A549 (cell line): Measurements from ENCODE around the gene SLC39A10. TPM values are rescaled to one million over a fixed set of nuclear protein-coding genes. Genes with fewer than 3 reads are reported as not detected.

Source experiments
- ATAC-seq, 2 experiments: fragments of 200-7000 bp in 1 of 2; fragments of >200 bp in 1 of 2; cut with Nextera tagmentation in 1 of 2; cut with Tn5 transposase in 1 of 2; 3 replicates each; pipeline versions ENCODE4 v1.8.0 to v1.9.1; 2018 to 2020; ENCODE audit warnings: mild to moderate bottlenecking in 1 of 2, moderate library complexity in 1 of 2
- CTCF ChIA-PET: fragments of 300-600 bp; sonication (Branson Sonifier 250); formaldehyde crosslinking; extraction: SDS; loops from one replicate; lab custom pipeline; 2021; ENCODE audit warnings: antibody characterized with exemption, inconsistent platforms; lab: Yijun Ruan, JAX
- POLR2A ChIA-PET: fragments of 350-600 bp; formaldehyde crosslinking; extraction: SDS; loops from one replicate; lab custom pipeline; 2021; ENCODE audit warnings: antibody characterized with exemption, inconsistent platforms; lab: Yijun Ruan, JAX
- DNase-seq, 2 experiments: peaks; one replicate each; pipeline versions ENCODE4 v3.0.0 to v3.0.0-alpha.2; 2011 to 2016; ENCODE audit warnings: low read depth in 1 of 2, low spot score in 1 of 2
- FAIRE-seq: peaks from 2 replicates; lab custom pipeline; 2011; peaks lifted over from hg19 to GRCh38; lab: Jason Lieb, UNC
- H3K27ac ChIP-seq, 2 experiments: fragments of >200 bp; sonication (Bioruptor Twin); formaldehyde crosslinking; 3 replicates each; pipeline ENCODE4 v1.5.1; 2016 to 2017
- H3K4me1 ChIP-seq: fragments of >200 bp; sonication (Bioruptor Twin); formaldehyde crosslinking; 3 replicates; pipeline ENCODE4 v1.6.1; 2016
- H3K4me2 ChIP-seq: fragments of >200 bp; sonication (Bioruptor Twin); formaldehyde crosslinking; 3 replicates; pipeline ENCODE4 v1.6.1; 2016
- H3K4me3 ChIP-seq: fragments of >200 bp; sonication (Bioruptor Twin); formaldehyde crosslinking; 3 replicates; pipeline ENCODE4 v1.5.1; 2016
- H3K9me3 ChIP-seq: fragments of >200 bp; sonication (Bioruptor Twin); formaldehyde crosslinking; 3 replicates; pipeline ENCODE4 v1.6.1; 2016
- CEBPB ChIP-seq, 2 experiments: fragments of >200 bp in 1 of 2; sonication (Bioruptor Twin) in 1 of 2; formaldehyde crosslinking in 1 of 2; IDR thresholded peaks; 2 replicates each; pipeline ENCODE4 v1.6.1; 2012 to 2016
- E2F6 ChIP-seq: IDR thresholded peaks from 2 replicates; pipeline ENCODE4 v1.6.1; 2012; ENCODE audit warnings: low read depth, borderline replicate concordance
- HMGXB4 ChIP-seq: fragments of 250-450 bp; sonication (Bioruptor Pico); IDR thresholded peaks from 2 replicates; pipeline ENCODE4 v1.5.0; 2021; ENCODE audit warnings: mild to moderate bottlenecking, moderate library complexity, borderline replicate concordance
- HOXA7 ChIP-seq: fragments of 250-450 bp; sonication (Bioruptor Pico); IDR thresholded peaks from 2 replicates; pipeline ENCODE4 v1.5.0; 2020; ENCODE audit warnings: mild to moderate bottlenecking, moderate library complexity
- JUNB ChIP-seq: fragments of >200 bp; sonication (Bioruptor Twin); formaldehyde crosslinking; IDR thresholded peaks from 2 replicates; pipeline ENCODE4 v1.6.1; 2016
- KDM5A ChIP-seq: fragments of 200-600 bp; sonication (generic); IDR thresholded peaks from 2 replicates; pipeline ENCODE4 v1.6.1; 2016; ENCODE audit warnings: antibody characterized with exemption, mild to moderate bottlenecking
- MAFK ChIP-seq: fragments of 450-650 bp; IDR thresholded peaks from 2 replicates; pipeline ENCODE4 v1.6.1; 2014; ENCODE audit not compliant: partially characterized antibody
- RAD21 ChIP-seq, 2 experiments: fragments of >200 bp in 1 of 2; sonication (Bioruptor Twin) in 1 of 2; formaldehyde crosslinking in 1 of 2; IDR thresholded peaks in 1 of 2; conservative IDR thresholded peaks in 1 of 2; 2 replicates in 1 of 2; 3 replicates in 1 of 2; pipeline ENCODE4 v1.6.1; 2012 to 2018; ENCODE audit warnings: inconsistent platforms in 1 of 2
- RNF2 ChIP-seq: fragments of 200-600 bp; sonication (generic); IDR thresholded peaks from 2 replicates; pipeline ENCODE4 v1.6.1; 2016; ENCODE audit warnings: low read depth, mild to moderate bottlenecking, antibody characterized with exemption, moderate library complexity, borderline replicate concordance
- TP53 ChIP-seq: fragments of 250-450 bp; sonication (Bioruptor Pico); IDR thresholded peaks from 2 replicates; pipeline ENCODE4 v1.5.0; 2021; ENCODE audit warnings: mild to moderate bottlenecking, moderate library complexity
- WGBS: methylation state at CpG from one replicate; pipeline ENCODE4 v1.1.6; 2017; ENCODE audit errors: missing lambda C conversion rate; 5-methylcytosine and 5-hydroxymethylcytosine counted together
- polyA plus RNA-seq, 4 experiments: library from polyadenylated mRNA; depleted of rRNA in 3 of 4; stranded (reverse); fragments of >200 nt; fragmentation: RNase III in 1 of 4; extraction: RNeasy Plus Mini Kit Qiagen cat#74134 plus additional on column Dnase treatment in 1 of 4; gene quantifications; 2 replicates in 3 of 4; 3 replicates in 1 of 4; pipeline ENCODE4 v1.2.3, GENCODE V29; 2011 to 2017
- TF ChIP-seq, protein P1 (sequence below): fragments of 150-350 bp; IDR thresholded peaks from 2 replicates; pipeline ENCODE4 v1.6.1; 2014; ENCODE audit warnings: low read depth, mild to moderate bottlenecking, low read length
- TF ChIP-seq, protein P2 (sequence below): fragments of >200 bp; sonication (Bioruptor Twin); formaldehyde crosslinking; IDR thresholded peaks from 2 replicates; pipeline ENCODE4 v1.6.1; 2016

The SLC39A10 gene
- polyA plus RNA-seq, 2 of the 4 experiments (the other 2 are of a cell fraction): 38.4 to 42.6 TPM

DNA sequence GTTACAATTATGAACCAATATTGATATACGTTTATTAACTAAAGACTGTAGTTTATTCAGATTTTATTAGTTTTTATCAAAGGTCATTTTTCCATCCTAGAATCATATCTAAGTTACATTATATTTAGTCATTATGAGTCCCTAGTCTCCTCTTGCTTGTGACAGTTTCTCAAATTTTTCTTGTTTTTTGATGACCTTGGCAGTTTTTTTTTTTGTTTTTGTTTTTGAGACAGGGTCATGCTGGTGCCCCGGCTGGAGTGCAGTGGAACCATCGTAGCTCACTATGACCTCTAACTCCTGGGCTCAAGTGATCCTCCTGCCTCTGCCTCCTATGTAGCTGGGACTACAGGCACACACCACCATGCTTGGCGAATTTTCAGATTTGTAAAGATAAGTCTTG, 18.3 kb upstream of the SLC39A10 start:
- Histone ChIP-seq H3K27ac (no peak overlapping the region), H3K4me1 (peaks cover 16% of the 10 kb centered on the region; the same call in 1 of the 3 replicates), H3K4me3 (no peak overlapping the region), H3K4me2 (no peak overlapping the region), H3K9me3 (no peaks in the 10 kb centered on the region)
- DNase-seq: no peak
- no peak for ATAC-seq
- ChIA-PET POLR2A (no interaction called here), CTCF (interaction anchor here (2.2 kb wide), 1 partner anchor 21 kb away, joined by 5 read pairs; no protein-coding TSS in a partner anchor)
- TF ChIP-seq MAFK: peak; percentile 88
- TF ChIP-seq, protein P1, sequence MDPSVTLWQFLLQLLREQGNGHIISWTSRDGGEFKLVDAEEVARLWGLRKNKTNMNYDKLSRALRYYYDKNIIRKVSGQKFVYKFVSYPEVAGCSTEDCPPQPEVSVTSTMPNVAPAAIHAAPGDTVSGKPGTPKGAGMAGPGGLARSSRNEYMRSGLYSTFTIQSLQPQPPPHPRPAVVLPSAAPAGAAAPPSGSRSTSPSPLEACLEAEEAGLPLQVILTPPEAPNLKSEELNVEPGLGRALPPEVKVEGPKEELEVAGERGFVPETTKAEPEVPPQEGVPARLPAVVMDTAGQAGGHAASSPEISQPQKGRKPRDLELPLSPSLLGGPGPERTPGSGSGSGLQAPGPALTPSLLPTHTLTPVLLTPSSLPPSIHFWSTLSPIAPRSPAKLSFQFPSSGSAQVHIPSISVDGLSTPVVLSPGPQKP: no peak
- no peak for FAIRE-seq
- 89% methylated on average over 4 of the region's 4 CpGs for WGBS

- CTCF ChIA-PET: interaction anchor here (2.2 kb wide), 1 partner anchor 21 kb away, joined by 5 read pairs; no protein-coding TSS in a partner anchor
- DNase-seq: no peak
- no peak for ATAC-seq
- Histone ChIP-seq H3K4me1 (peaks cover 16% of the 10 kb centered on the region; the same call in 1 of the 3 replicates), H3K27ac (0 out of 6 replicates have a peak overlapping the region, but pooled peaks of 1 of the 2 experiments have one; percentile 15), H3K9me3 (no peaks in the 10 kb centered on the region), H3K4me3 (no peak overlapping the region), H3K4me2 (no peak overlapping the region)
- TF ChIP-seq CEBPB (IDR thresholded peaks at IDR 0.05): peak; percentile 41 to 49; a peak in 2 of 4 replicates
- TF ChIP-seq TP53 (CRISPR knock-in tag): no peak
- POLR2A ChIA-PET: no interaction called here
- WGBS: 95% methylated on average over 7 of the region's 7 CpGs
- no peak for FAIRE-seq
Measured at GRCh38 chr2:195639238-195639858, 17.7 kb upstream of the SLC39A10 start.

DNA sequence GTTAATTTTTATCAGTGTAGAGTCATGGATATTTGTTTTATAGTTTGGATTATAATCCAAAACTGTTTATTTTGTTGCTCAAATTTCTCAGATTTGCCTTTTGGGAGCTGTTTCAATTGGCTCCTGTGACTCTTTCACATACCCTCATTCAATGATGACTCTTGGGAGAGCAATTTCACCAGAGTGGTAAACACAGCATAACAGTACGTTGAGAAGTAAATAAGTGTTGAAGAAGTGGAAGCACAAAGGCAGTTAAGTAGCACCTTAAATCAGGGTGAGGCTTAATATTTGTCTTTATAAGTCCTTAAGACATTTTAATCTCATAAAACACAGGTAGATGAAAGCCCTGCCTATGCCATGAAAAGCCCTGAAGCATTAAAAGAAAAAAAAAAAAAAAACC, 17.1 kb upstream of the SLC39A10 start:
- 33% methylated on average over 1 of the region's 1 CpG for WGBS
- DNase-seq (peak in 1 of 2 experiments; percentile 14), ATAC-seq (no peak), FAIRE-seq (no peak)
- H3K4me2 ChIP-seq: no peak overlapping the region
- no peak overlapping the region for H3K4me3 ChIP-seq
- POLR2A ChIA-PET: no interaction called here
- H3K4me1 ChIP-seq: peaks cover 16% of the 10 kb centered on the region; the same call in 1 of the 3 replicates
- TF ChIP-seq, protein P2, sequence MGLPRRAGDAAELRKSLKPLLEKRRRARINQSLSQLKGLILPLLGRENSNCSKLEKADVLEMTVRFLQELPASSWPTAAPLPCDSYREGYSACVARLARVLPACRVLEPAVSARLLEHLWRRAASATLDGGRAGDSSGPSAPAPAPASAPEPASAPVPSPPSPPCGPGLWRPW: no peak
- no peak for TF ChIP-seq RNF2
- TF ChIP-seq KDM5A: no peak
- no peak for TF ChIP-seq HOXA7 (CRISPR knock-in tag)
- TF ChIP-seq, all 56 proteins: peak for 0
- H3K27ac ChIP-seq: 0 out of 6 replicates have a peak overlapping the region, but pooled peaks of 1 of the 2 experiments have one; percentile 24
- CTCF ChIA-PET: interaction anchor here (2.2 kb wide), 1 partner anchor 20 kb away, joined by 5 read pairs; no protein-coding TSS in a partner anchor
- no peaks in the 10 kb centered on the region for H3K9me3 ChIP-seq

- CTCF ChIA-PET: interaction anchor here (1.1 kb wide), 1 partner anchor 9 kb away, joined by 3 read pairs; no protein-coding TSS in a partner anchor
- ATAC-seq (no peak), DNase-seq (no peak), FAIRE-seq (no peak)
- H3K4me2 ChIP-seq: peak overlapping the region; percentile 36; the same call in 2 of the 3 replicates
- peaks cover 16% of the 10 kb centered on the region; the same call in 1 of the 3 replicates for H3K4me1 ChIP-seq
- H3K4me3 ChIP-seq: no peak overlapping the region
- 79% methylated on average over 5 of the region's 5 CpGs for WGBS
- no peaks in the 10 kb centered on the region for H3K9me3 ChIP-seq
- POLR2A ChIA-PET: no interaction called here
- no peak for TF ChIP-seq E2F6
- TF ChIP-seq JUNB: no peak
- no peak for TF ChIP-seq HMGXB4 (CRISPR knock-in tag)
- TF ChIP-seq RAD21 (conservative IDR thresholded peaks at IDR 0.05 in 1 of 2, IDR thresholded peaks at IDR 0.05 in 1 of 2): no peak
- peak; percentile 26 for TF ChIP-seq MAFK
- peak overlapping the region in 1 of 2 experiments; percentile 49; a peak in 3 of 6 replicates for H3K27ac ChIP-seq
Measured at GRCh38 chr2:195642027-195642678, 14.9 kb upstream of the SLC39A10 start.
